AG10803 (cell line): Measurements from ENCODE around the gene IGF2R.
A peak's percentile ranks its signal among the peaks of the same experiment; 100 is the strongest.

Experiments used
- DNase-seq: peaks from one replicate; pipeline ENCODE4 v3.0.0; 2010; ENCODE audit warnings: low read depth
- H3K4me3 ChIP-seq: 2 replicates; pipeline ENCODE4 v1.5.1; 2011; ENCODE audit warnings: mild to moderate bottlenecking, low read length, control low read depth
- CTCF ChIP-seq: conservative IDR thresholded peaks from 2 replicates; pipeline ENCODE4 v1.5.1; 2011; ENCODE audit warnings: mild to moderate bottlenecking, low read length, control low read depth, inconsistent platforms

IGF2R gene

DNA sequence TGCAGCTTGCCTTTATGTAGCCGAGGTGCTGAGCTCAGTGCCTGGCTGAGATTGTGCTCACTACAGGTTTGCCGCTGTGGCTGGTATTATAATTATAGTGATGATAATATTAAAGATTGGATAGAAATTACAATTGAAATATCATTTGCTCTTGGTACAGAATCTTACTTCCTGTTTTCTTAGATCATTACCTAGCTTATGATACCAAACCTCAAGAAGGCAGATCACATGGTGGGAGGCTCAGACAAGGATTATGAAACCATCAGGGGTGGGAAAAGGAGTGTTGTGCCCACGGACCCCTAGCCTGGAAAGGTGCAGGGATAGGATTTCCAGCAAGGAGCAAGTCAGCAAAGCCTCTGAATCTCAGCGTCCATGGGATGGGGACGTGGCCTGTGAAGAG lies 70.6 kb downstream of the IGF2R start:
- no peak for TF ChIP-seq CTCF
- no peak for DNase-seq
- H3K4me3 ChIP-seq, result no peak overlapping the region

GRCh38 chr6:160040055-160040454 lies 71.2 kb downstream of the IGF2R start:
- TF ChIP-seq CTCF, result no peak
- DNase-seq, result no peak

GRCh38 chr6:160040527-160041264 lies 71.8 kb downstream of the IGF2R start:
- DNase-seq, result no peak
- H3K4me3 ChIP-seq, result no peak overlapping the region
- TF ChIP-seq CTCF, result no peak

More at GRCh38 chr6:160040055-160040454, 71.2 kb downstream of the IGF2R start:
- H3K4me3 ChIP-seq, result no peak overlapping the region

GRCh38 chr6:160041608-160042007 lies 72.7 kb downstream of the IGF2R start:
- peak; percentile 44 for TF ChIP-seq CTCF
- peak; percentile 86 for DNase-seq
- no peak overlapping the region for H3K4me3 ChIP-seq

DNA sequence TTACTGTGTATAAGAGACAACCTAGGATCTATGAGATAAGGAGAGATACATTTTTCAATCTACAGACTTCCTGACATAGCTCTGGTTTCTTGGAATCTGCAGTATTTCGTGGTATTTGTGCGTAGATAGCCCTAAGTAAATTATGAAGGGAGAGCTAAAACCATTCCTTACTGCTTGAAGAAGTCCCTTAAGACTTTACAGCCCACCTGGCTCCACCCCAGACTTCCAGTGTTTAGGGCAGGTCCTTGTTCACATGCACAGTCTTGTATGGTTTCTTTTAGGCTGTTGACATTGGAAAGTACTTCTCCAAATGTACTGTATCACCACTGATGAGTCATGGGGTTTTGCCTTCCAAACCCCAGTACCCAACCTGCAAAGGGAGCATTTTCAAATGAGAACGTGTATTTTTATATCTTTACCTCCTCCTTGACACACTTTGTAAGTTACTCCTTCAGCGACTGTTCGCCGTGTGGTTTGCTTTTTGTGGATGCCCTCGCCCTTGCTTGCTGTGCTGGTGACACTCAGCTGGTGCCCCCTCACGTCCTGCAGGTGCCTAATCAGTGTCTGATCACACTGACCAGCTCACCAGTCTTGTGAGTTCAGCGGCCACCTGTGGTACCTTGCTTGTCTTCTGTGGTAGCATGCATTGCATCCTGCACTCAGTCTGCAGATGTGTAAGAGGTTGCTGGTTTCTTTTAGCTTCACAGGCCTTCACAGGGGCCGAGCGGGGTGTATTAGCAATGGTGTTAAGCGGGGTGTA lies 73.3 kb downstream of the IGF2R start:
- no peak for TF ChIP-seq CTCF
- H3K4me3 ChIP-seq, result no peak overlapping the region
- DNase-seq, result peak; percentile 33

DNA sequence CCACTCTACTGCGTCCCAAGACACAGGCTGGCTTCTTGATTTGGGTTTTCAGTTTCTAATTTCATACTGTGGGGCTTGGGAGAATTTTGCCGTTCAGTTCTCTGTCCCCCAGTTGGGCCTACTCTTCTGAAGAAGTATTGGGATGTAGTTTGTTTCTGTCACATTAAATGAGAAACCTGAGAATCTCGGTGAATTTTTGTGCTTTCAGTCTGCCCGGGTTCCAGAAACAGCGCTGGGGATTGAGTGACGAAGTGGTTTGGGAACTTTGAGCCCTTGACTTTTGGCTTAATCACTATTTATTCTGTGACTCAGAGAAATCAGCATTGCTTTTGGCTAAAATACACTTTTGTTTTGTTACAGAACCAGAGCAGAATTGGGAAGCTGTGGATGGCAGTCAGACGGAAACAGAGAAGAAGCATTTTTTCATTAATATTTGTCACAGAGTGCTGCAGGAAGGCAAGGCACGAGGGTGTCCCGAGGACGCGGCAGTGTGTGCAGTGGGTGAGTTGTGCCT lies 74.0 kb downstream of the IGF2R start:
- no peak for TF ChIP-seq CTCF
- H3K4me3 ChIP-seq, result no peak overlapping the region
- peak; percentile 18 for DNase-seq

GRCh38 chr6:160043784-160044183 lies 74.9 kb downstream of the IGF2R start:
- DNase-seq, result no peak
- TF ChIP-seq CTCF, result no peak
- H3K4me3 ChIP-seq, result no peak overlapping the region
